Colonic mucosa (tissue), 4 donors: Measurements from ENCODE around the gene RAB11FIP4. TPM values are rescaled to one million over a fixed set of nuclear protein-coding genes. Genes with fewer than 3 reads are reported as not detected.

Experiments
- DNase-seq: peaks from one replicate; pipeline ENCODE4 v3.0.0-alpha.2; 2020
- H3K27ac ChIP-seq: fragments of 200-600 bp; one replicate; pipeline ENCODE4 v1.8.0; 2021
- H3K27me3 ChIP-seq: fragments of 200-600 bp; one replicate; pipeline ENCODE4 v1.8.0; 2021
- H3K36me3 ChIP-seq: fragments of 200-600 bp; one replicate; pipeline ENCODE4 v1.8.0; 2021
- H3K4me1 ChIP-seq: fragments of 200-600 bp; one replicate; pipeline ENCODE4 v1.8.0; 2021; ENCODE audit warnings: mild to moderate bottlenecking
- H3K4me3 ChIP-seq: fragments of 200-600 bp; one replicate; pipeline ENCODE4 v1.8.0; 2021
- H3K9ac ChIP-seq, 2 donors: one replicate each; pipeline ENCODE4 v1.7.0; 2013; ENCODE audit warnings: control low read depth in 2 of 2, low read depth in 2 of 2, low read length in 2 of 2
- H3K9me3 ChIP-seq: fragments of 200-600 bp; one replicate; pipeline ENCODE4 v1.8.0; 2021
- CTCF ChIP-seq: fragments of 200-600 bp; IDR thresholded peaks from one replicate; pipeline ENCODE4 v1.8.0; 2022; ENCODE audit warnings: antibody characterized with exemption, mild to moderate bottlenecking
- intact Hi-C: fragments of 100-400 bp; cut with DNase I; formaldehyde crosslinking; loops from one replicate; pipeline ENCODE4 v1.14.1; 2022
- total RNA-seq, 2 donors: library from RNA; stranded (reverse); fragmentation: NEBNext Ultra II Directional in 1 of 2; extraction: Animal tissue kit (Norgen Biotek cat#: 25700) in 1 of 2; gene quantifications; one replicate each; pipeline ENCODE4 v1.2.1, GENCODE V29; 2021
- donor health status: healthy.
- donor health status: DM: no; HTN: no; CAD: no.
- donor health status: DM: no; HTN: no; CAD: no.

The RAB11FIP4 gene
- total RNA-seq, 2 donors from 2014 or later, result 41.5 to 46.0 TPM

GRCh38 chr17:31460226-31460721 lies 68.8 kb downstream of the RAB11FIP4 start:
- TF ChIP-seq CTCF, result no peak
- no peak for DNase-seq
- no peaks in the 10 kb centered on the region for H3K36me3 ChIP-seq
- intact Hi-C loops, result no loop called here
- H3K4me3 ChIP-seq, result no peak overlapping the region
- H3K4me1 ChIP-seq, result no peaks in the 10 kb centered on the region
- no peaks in the 10 kb centered on the region for H3K9me3 ChIP-seq
- H3K27me3 ChIP-seq, result no peaks in the 10 kb centered on the region
- H3K27ac ChIP-seq, result no peak overlapping the region
- H3K9ac ChIP-seq, result no peak overlapping the region

- intact Hi-C loops, result no loop called here
- Histone ChIP-seq H3K36me3 (no peaks in the 10 kb centered on the region), H3K4me1 (no peaks in the 10 kb centered on the region), H3K4me3 (no peak overlapping the region), H3K27me3 (no peaks in the 10 kb centered on the region), H3K9ac (no peak overlapping the region), H3K27ac (no peak overlapping the region), H3K9me3 (no peaks in the 10 kb centered on the region)
- no peak for TF ChIP-seq CTCF
- no peak for DNase-seq
These were observed 69.8 kb downstream of the RAB11FIP4 start for GRCh38 chr17:31461227-31461810.

- Histone ChIP-seq H3K9me3 (no peaks in the 10 kb centered on the region), H3K4me1 (no peaks in the 10 kb centered on the region), H3K4me3 (no peak overlapping the region), H3K27me3 (no peaks in the 10 kb centered on the region), H3K9ac (no peak overlapping the region), H3K36me3 (no peaks in the 10 kb centered on the region), H3K27ac (no peak overlapping the region)
- intact Hi-C loops, result no loop called here
- no peak for TF ChIP-seq CTCF
- no peak for DNase-seq
These were observed 70.8 kb downstream of the RAB11FIP4 start for GRCh38 chr17:31462261-31462660.

- H3K9ac ChIP-seq, result no peak overlapping the region
- H3K9me3 ChIP-seq, result no peaks in the 10 kb centered on the region
- no peaks in the 10 kb centered on the region for H3K4me1 ChIP-seq
- H3K27me3 ChIP-seq, result no peaks in the 10 kb centered on the region
- no peaks in the 10 kb centered on the region for H3K36me3 ChIP-seq
- no peak for DNase-seq
- no peak overlapping the region for H3K4me3 ChIP-seq
- no peak overlapping the region for H3K27ac ChIP-seq
- intact Hi-C loops, result no loop called here
- TF ChIP-seq CTCF, result no peak
These were observed 74.8 kb downstream of the RAB11FIP4 start for GRCh38 chr17:31466096-31466760.

GRCh38 chr17:31467502-31468256 lies 76.2 kb downstream of the RAB11FIP4 start:
- TF ChIP-seq CTCF, result no peak
- Histone ChIP-seq H3K9ac (no peak overlapping the region), H3K4me1 (no peaks in the 10 kb centered on the region), H3K4me3 (no peak overlapping the region), H3K36me3 (no peaks in the 10 kb centered on the region), H3K27me3 (no peaks in the 10 kb centered on the region), H3K27ac (no peak overlapping the region), H3K9me3 (no peaks in the 10 kb centered on the region)
- intact Hi-C loops, result no loop called here
- DNase-seq, result no peak
